SJCRH30 (cell line): ENCODE results near the gene PRKCE. TPM values are rescaled to one million over a fixed set of nuclear protein-coding genes. Genes with fewer than 3 reads are reported as not detected.
A peak's percentile ranks its signal among the peaks of the same experiment; 100 is the strongest.

ENCODE experiments used
- DNase-seq, 2 experiments: peaks; one replicate each; pipeline ENCODE4 v3.0.0-alpha.2; 2015 to 2020
- H3K27ac ChIP-seq: fragments of 250-450 bp; sonication (Bioruptor Pico); 2 replicates; pipeline ENCODE4 v1.5.1; 2020; ENCODE audit warnings: mild to moderate bottlenecking, moderate library complexity
- H3K27me3 ChIP-seq: fragments of 250-450 bp; sonication (Bioruptor Pico); 2 replicates; pipeline ENCODE4 v1.5.1; 2020; ENCODE audit warnings: mild to moderate bottlenecking, moderate library complexity
- H3K36me3 ChIP-seq: fragments of 250-450 bp; sonication (Bioruptor Pico); 2 replicates; pipeline ENCODE4 v1.5.1; 2020; ENCODE audit warnings: mild to moderate bottlenecking, moderate library complexity
- H3K4me1 ChIP-seq: fragments of 250-450 bp; sonication (Bioruptor Pico); 2 replicates; pipeline ENCODE4 v1.5.1; 2020; ENCODE audit warnings: mild to moderate bottlenecking, moderate library complexity
- H3K4me3 ChIP-seq: fragments of 250-450 bp; sonication (Bioruptor Pico); 2 replicates; pipeline ENCODE4 v1.5.1; 2020; ENCODE audit warnings: mild to moderate bottlenecking, moderate library complexity
- H3K9me3 ChIP-seq: fragments of 250-450 bp; sonication (Bioruptor Pico); replicated peaks from 2 replicates; pipeline ENCODE4 v1.5.1; 2020; ENCODE audit warnings: mild to moderate bottlenecking, moderate library complexity
- total RNA-seq: library from RNA; depleted of rRNA; stranded (reverse); fragments of >200 nt; shearing (Covaris generic); gene quantifications from 2 replicates; pipeline ENCODE4 v1.2.3, GENCODE V29; 2014

The PRKCE gene
- total RNA-seq, 1 experiment from 2014 or later = 11.9 TPM

GRCh38 chr2:45782986-45783385, 131.5 kb downstream of the PRKCE start:
- Histone ChIP-seq H3K27ac (no peak overlapping the region), H3K36me3 (no peaks in the 10 kb centered on the region), H3K9me3 (no peaks in the 10 kb centered on the region), H3K27me3 (no peaks in the 10 kb centered on the region), H3K4me3 (no peak overlapping the region), H3K4me1 (no peaks in the 10 kb centered on the region; the same call in 1 of the 2 replicates)
- peak in 1 of 2 experiments; percentile 32 for DNase-seq

GRCh38 chr2:45786030-45786835, 134.8 kb downstream of the PRKCE start:
- no peak overlapping the region for H3K27ac ChIP-seq
- DNase-seq = no peak
- no peak overlapping the region for H3K4me3 ChIP-seq
- H3K27me3 ChIP-seq = no peaks in the 10 kb centered on the region
- H3K4me1 ChIP-seq = no peaks in the 10 kb centered on the region; the same call in 1 of the 2 replicates
- no peaks in the 10 kb centered on the region for H3K9me3 ChIP-seq
- H3K36me3 ChIP-seq = no peaks in the 10 kb centered on the region

- Histone ChIP-seq H3K27me3 (no peaks in the 10 kb centered on the region), H3K4me3 (no peak overlapping the region)
- no peak for DNase-seq
Measured at GRCh38 chr2:45786836-45787357, 135.4 kb downstream of the PRKCE start.

GRCh38 chr2:45788401-45788800, 136.9 kb downstream of the PRKCE start:
- Histone ChIP-seq H3K27ac (no peak overlapping the region), H3K9me3 (no peaks in the 10 kb centered on the region), H3K36me3 (no peaks in the 10 kb centered on the region), H3K4me1 (no peaks in the 10 kb centered on the region), H3K4me3 (no peak overlapping the region), H3K27me3 (no peaks in the 10 kb centered on the region)
- no peak for DNase-seq

More at GRCh38 chr2:45786836-45787357, 135.4 kb downstream of the PRKCE start:
- Histone ChIP-seq H3K9me3 (no peaks in the 10 kb centered on the region), H3K36me3 (no peaks in the 10 kb centered on the region), H3K4me1 (no peaks in the 10 kb centered on the region; the same call in 1 of the 2 replicates), H3K27ac (no peak overlapping the region)

GRCh38 chr2:45789317-45789716, 137.8 kb downstream of the PRKCE start:
- DNase-seq = no peak
- no peaks in the 10 kb centered on the region for H3K4me1 ChIP-seq
- H3K9me3 ChIP-seq = no peaks in the 10 kb centered on the region
- no peak overlapping the region for H3K27ac ChIP-seq
- no peak overlapping the region for H3K4me3 ChIP-seq
- H3K27me3 ChIP-seq = no peaks in the 10 kb centered on the region
- H3K36me3 ChIP-seq = no peaks in the 10 kb centered on the region

GRCh38 chr2:45789961-45790723, 138.7 kb downstream of the PRKCE start:
- Histone ChIP-seq H3K9me3 (no peaks in the 10 kb centered on the region), H3K4me1 (no peaks in the 10 kb centered on the region), H3K27ac (no peak overlapping the region), H3K4me3 (no peak overlapping the region), H3K36me3 (no peaks in the 10 kb centered on the region), H3K27me3 (no peaks in the 10 kb centered on the region)
- DNase-seq = no peak

- H3K9me3 ChIP-seq = no peaks in the 10 kb centered on the region
- H3K4me1 ChIP-seq = no peaks in the 10 kb centered on the region
- no peak overlapping the region for H3K4me3 ChIP-seq
- no peaks in the 10 kb centered on the region for H3K27me3 ChIP-seq
- DNase-seq = no peak
- H3K27ac ChIP-seq = no peak overlapping the region
- H3K36me3 ChIP-seq = no peaks in the 10 kb centered on the region
Measured at GRCh38 chr2:45793305-45793962, 142.0 kb downstream of the PRKCE start.

GRCh38 chr2:45794134-45794617, 142.7 kb downstream of the PRKCE start:
- Histone ChIP-seq H3K27me3 (no peaks in the 10 kb centered on the region), H3K9me3 (no peaks in the 10 kb centered on the region), H3K36me3 (no peaks in the 10 kb centered on the region), H3K4me3 (no peak overlapping the region), H3K4me1 (no peaks in the 10 kb centered on the region), H3K27ac (no peak overlapping the region)
- no peak for DNase-seq

GRCh38 chr2:45796500-45796899, 145.0 kb downstream of the PRKCE start:
- no peaks in the 10 kb centered on the region for H3K36me3 ChIP-seq

GRCh38 chr2:45797451-45798230, 146.2 kb downstream of the PRKCE start:
- no peak for DNase-seq
- Histone ChIP-seq H3K36me3 (no peaks in the 10 kb centered on the region), H3K27ac (no peak overlapping the region), H3K4me1 (no peaks in the 10 kb centered on the region), H3K27me3 (no peaks in the 10 kb centered on the region), H3K4me3 (no peak overlapping the region), H3K9me3 (no peaks in the 10 kb centered on the region)

More at GRCh38 chr2:45796500-45796899, 145.0 kb downstream of the PRKCE start:
- Histone ChIP-seq H3K27ac (no peak overlapping the region), H3K9me3 (no peaks in the 10 kb centered on the region), H3K4me3 (no peak overlapping the region), H3K4me1 (no peaks in the 10 kb centered on the region), H3K27me3 (no peaks in the 10 kb centered on the region)
- DNase-seq = no peak

GRCh38 chr2:45799679-45800381, 148.4 kb downstream of the PRKCE start:
- Histone ChIP-seq H3K9me3 (no peaks in the 10 kb centered on the region), H3K27me3 (no peaks in the 10 kb centered on the region), H3K4me3 (no peak overlapping the region), H3K4me1 (no peaks in the 10 kb centered on the region), H3K36me3 (no peaks in the 10 kb centered on the region), H3K27ac (no peak overlapping the region)
- no peak for DNase-seq

- H3K9me3 ChIP-seq = no peaks in the 10 kb centered on the region
- no peaks in the 10 kb centered on the region for H3K4me1 ChIP-seq
Measured at GRCh38 chr2:45802499-45803138, 151.1 kb downstream of the PRKCE start.

More at GRCh38 chr2:45802499-45803138, 151.1 kb downstream of the PRKCE start:
- no peak overlapping the region for H3K27ac ChIP-seq
- no peaks in the 10 kb centered on the region for H3K36me3 ChIP-seq
- no peaks in the 10 kb centered on the region for H3K27me3 ChIP-seq
- DNase-seq = no peak
- no peak overlapping the region for H3K4me3 ChIP-seq
